ENCODE results near the gene CDK15. TPM values are rescaled to one million over a fixed set of nuclear protein-coding genes. Genes with fewer than 3 reads are reported as not detected.
"Not testable (repeated sequence)": the region's sequence is repeated elsewhere in the genome, so short reads cannot be mapped to it uniquely, and the experiment has no call there.

CDK15 gene
- total RNA-seq, 3 donors from 2014 or later (not counting 1 experiment from before 2014, with no cell fraction given), result 0.72 to 2.5 TPM; not detected in 1

GRCh38 chr2:201798252-201798913, 8.0 kb upstream of the CDK15 start:
- no peak for ATAC-seq
- Mint-ChIP-seq H3K4me1 (no peaks in the 10 kb centered on the region), H3K9me3 (no peaks in the 10 kb centered on the region), H3K27me3 (ENCODE audit: low read depth in 2 of 2) (peaks cover 18 to 36% of the 10 kb centered on the region in 2 donors), H3K27ac (no peak overlapping the region), H3K4me3 (no peak overlapping the region), H3K36me3 (no peaks in the 10 kb centered on the region)
- no peaks in the 10 kb centered on the region for H3K36me3 ChIP-seq (ENCODE audit: control insufficient read depth, insufficient read depth, low read length)
- TF ChIP-seq, protein P1, sequence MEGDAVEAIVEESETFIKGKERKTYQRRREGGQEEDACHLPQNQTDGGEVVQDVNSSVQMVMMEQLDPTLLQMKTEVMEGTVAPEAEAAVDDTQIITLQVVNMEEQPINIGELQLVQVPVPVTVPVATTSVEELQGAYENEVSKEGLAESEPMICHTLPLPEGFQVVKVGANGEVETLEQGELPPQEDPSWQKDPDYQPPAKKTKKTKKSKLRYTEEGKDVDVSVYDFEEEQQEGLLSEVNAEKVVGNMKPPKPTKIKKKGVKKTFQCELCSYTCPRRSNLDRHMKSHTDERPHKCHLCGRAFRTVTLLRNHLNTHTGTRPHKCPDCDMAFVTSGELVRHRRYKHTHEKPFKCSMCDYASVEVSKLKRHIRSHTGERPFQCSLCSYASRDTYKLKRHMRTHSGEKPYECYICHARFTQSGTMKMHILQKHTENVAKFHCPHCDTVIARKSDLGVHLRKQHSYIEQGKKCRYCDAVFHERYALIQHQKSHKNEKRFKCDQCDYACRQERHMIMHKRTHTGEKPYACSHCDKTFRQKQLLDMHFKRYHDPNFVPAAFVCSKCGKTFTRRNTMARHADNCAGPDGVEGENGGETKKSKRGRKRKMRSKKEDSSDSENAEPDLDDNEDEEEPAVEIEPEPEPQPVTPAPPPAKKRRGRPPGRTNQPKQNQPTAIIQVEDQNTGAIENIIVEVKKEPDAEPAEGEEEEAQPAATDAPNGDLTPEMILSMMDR (IDR thresholded peaks at IDR 0.05), result no peak
- DNase-seq, result no peak
- intact Hi-C loops (cut with micrococcal nuclease), result no loop called here
- H3K4me3 ChIP-seq (ENCODE audit: low read length), result no peak overlapping the region
- peaks cover 7% of the 10 kb centered on the region for H3K27me3 ChIP-seq (ENCODE audit: control insufficient read depth, insufficient read depth, low read length)
- 82% methylated on average over 6 of the region's 7 CpGs for WGBS (ENCODE audit: insufficient coverage)
- H3K27ac ChIP-seq (ENCODE audit: low read length), result no peak overlapping the region
- H3K9me3 ChIP-seq (ENCODE audit: control insufficient read depth, insufficient read depth, low read length), result no peaks in the 10 kb centered on the region
- no peaks in the 10 kb centered on the region for H3K4me1 ChIP-seq (ENCODE audit: control insufficient read depth, insufficient read depth, low read length)

DNA sequence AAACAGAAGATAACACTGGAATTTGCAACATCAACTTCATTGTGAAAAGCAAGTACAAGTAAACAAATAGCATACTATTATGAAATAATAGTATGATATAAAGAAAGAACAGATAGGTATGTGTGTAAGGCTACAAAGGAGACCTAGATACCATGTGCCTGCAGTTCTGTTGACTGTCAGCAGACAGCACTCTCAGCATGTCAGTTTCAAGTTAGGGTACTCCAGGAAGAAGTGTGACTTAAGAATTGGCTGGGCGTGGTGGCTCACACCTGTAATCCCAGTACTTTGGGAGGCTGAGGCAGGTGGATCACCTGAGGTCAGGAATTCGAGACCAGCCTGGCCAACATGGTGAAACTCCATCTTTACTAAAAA, 7.4 kb upstream of the CDK15 start:
- 75% methylated on average over 2 of the region's 2 CpGs for WGBS (ENCODE audit: insufficient coverage)
- intact Hi-C loops (cut with micrococcal nuclease); H3K36me3 ChIP-seq (ENCODE audit: control insufficient read depth, insufficient read depth, low read length); DNase-seq; H3K4me3 Mint-ChIP-seq; H3K9me3 ChIP-seq (ENCODE audit: control insufficient read depth, insufficient read depth, low read length); H3K4me1 ChIP-seq (ENCODE audit: control insufficient read depth, insufficient read depth, low read length); H3K27ac ChIP-seq (ENCODE audit: low read length); H3K27me3 ChIP-seq (ENCODE audit: control insufficient read depth, insufficient read depth, low read length); H3K27ac Mint-ChIP-seq; H3K36me3 Mint-ChIP-seq; H3K4me1 Mint-ChIP-seq; H3K4me3 ChIP-seq (ENCODE audit: low read length); ATAC-seq; H3K9me3 Mint-ChIP-seq: not testable (repeated sequence)
- peaks cover 18 to 36% of the 10 kb centered on the region in 2 donors for H3K27me3 Mint-ChIP-seq (ENCODE audit: low read depth in 2 of 2)

- peaks cover under 1% of the 10 kb centered on the region for H3K27me3 ChIP-seq (ENCODE audit: control insufficient read depth, insufficient read depth, low read length)
- no peaks in the 10 kb centered on the region for H3K9me3 ChIP-seq (ENCODE audit: control insufficient read depth, insufficient read depth, low read length)
- intact Hi-C loops (cut with micrococcal nuclease), result no loop called here
- no peak overlapping the region for H3K27ac ChIP-seq (ENCODE audit: low read length)
- no peaks in the 10 kb centered on the region for H3K36me3 ChIP-seq (ENCODE audit: control insufficient read depth, insufficient read depth, low read length)
- DNase-seq (no peak), ATAC-seq (no peak)
- WGBS (ENCODE audit: insufficient coverage), result 82% methylated on average over 8 of the region's 8 CpGs
- TF ChIP-seq, protein P1 (IDR thresholded peaks at IDR 0.05), result no peak
- Mint-ChIP-seq H3K9me3 (no peaks in the 10 kb centered on the region), H3K27ac (no peak overlapping the region), H3K4me3 (no peak overlapping the region), H3K27me3 (ENCODE audit: low read depth in 2 of 2) (peaks cover 9 to 32% of the 10 kb centered on the region in 2 donors), H3K4me1 (no peaks in the 10 kb centered on the region), H3K36me3 (no peaks in the 10 kb centered on the region)
- H3K4me1 ChIP-seq (ENCODE audit: control insufficient read depth, insufficient read depth, low read length), result no peaks in the 10 kb centered on the region
- H3K4me3 ChIP-seq (ENCODE audit: low read length), result no peak overlapping the region
These were observed 1.2 kb downstream of the CDK15 start for GRCh38 chr2:201807452-201807999.

GRCh38 chr2:201808027-201808426, 1.7 kb downstream of the CDK15 start:
- H3K36me3 Mint-ChIP-seq, result no peaks in the 10 kb centered on the region
- no peak for DNase-seq
- Histone ChIP-seq H3K27ac (ENCODE audit: low read length) (no peak overlapping the region), H3K4me1 (ENCODE audit: control insufficient read depth, insufficient read depth, low read length) (no peaks in the 10 kb centered on the region), H3K27me3 (ENCODE audit: control insufficient read depth, insufficient read depth, low read length) (no peaks in the 10 kb centered on the region), H3K4me3 (ENCODE audit: low read length) (no peak overlapping the region), H3K36me3 (ENCODE audit: control insufficient read depth, insufficient read depth, low read length) (no peaks in the 10 kb centered on the region), H3K9me3 (ENCODE audit: control insufficient read depth, insufficient read depth, low read length) (no peaks in the 10 kb centered on the region)
- H3K27ac Mint-ChIP-seq, result no peak overlapping the region
- intact Hi-C loops (cut with micrococcal nuclease), result no loop called here
- ATAC-seq, result no peak
- peaks cover 9 to 30% of the 10 kb centered on the region in 2 donors for H3K27me3 Mint-ChIP-seq (ENCODE audit: low read depth in 2 of 2)
- no peaks in the 10 kb centered on the region for H3K9me3 Mint-ChIP-seq
- no peaks in the 10 kb centered on the region for H3K4me1 Mint-ChIP-seq
- no peak overlapping the region for H3K4me3 Mint-ChIP-seq
- TF ChIP-seq, protein P1 (IDR thresholded peaks at IDR 0.05), result no peak
- 92% methylated on average over 2 of the region's 2 CpGs for WGBS (ENCODE audit: insufficient coverage)

Measured in natural killer cell (primary cell).